Liver (tissue), 9 donors: ENCODE data around the gene PGA3. TPM values are rescaled to one million over a fixed set of nuclear protein-coding genes. Genes with fewer than 3 reads are reported as not detected.

Experiments
- DNase-seq: peaks from one replicate; pipeline ENCODE4 v3.0.0-alpha.2; 2017; ENCODE audit warnings: low spot score
- H3K27ac ChIP-seq, 2 donors: one replicate each; pipeline ENCODE4 v1.7.0; 2013; ENCODE audit warnings: inconsistent platforms in 2 of 2, low read length in 2 of 2, control low read depth in 1 of 2, low read depth in 1 of 2, mild to moderate bottlenecking in 1 of 2
- H3K27me3 ChIP-seq, 4 donors: one replicate each; pipeline versions ENCODE4 v1.6.1 to v1.7.0; 2013; ENCODE audit warnings: low read length in 3 of 4, inconsistent platforms in 1 of 4, mild to moderate bottlenecking in 1 of 4, moderate library complexity in 1 of 4; ENCODE audit not compliant: control insufficient read depth in 4 of 4, insufficient read depth in 4 of 4
- H3K36me3 ChIP-seq, 4 donors: one replicate each; pipeline versions ENCODE4 v1.6.1 to v1.7.0; 2013; ENCODE audit warnings: low read length in 3 of 4, mild to moderate bottlenecking in 3 of 4, low read depth in 1 of 4, moderate library complexity in 1 of 4; ENCODE audit not compliant: control insufficient read depth in 4 of 4, insufficient read depth in 3 of 4
- H3K4me1 ChIP-seq, 4 donors: one replicate each; pipeline versions ENCODE4 v1.6.1 to v1.7.0; 2013; ENCODE audit warnings: low read length in 3 of 4, mild to moderate bottlenecking in 3 of 4, moderate library complexity in 1 of 4; ENCODE audit not compliant: control insufficient read depth in 4 of 4, insufficient read depth in 4 of 4
- H3K4me3 ChIP-seq, 3 donors: one replicate each; pipeline versions ENCODE4 v1.6.1 to v1.7.0; 2013; ENCODE audit warnings: low read length in 3 of 3, control low read depth in 1 of 3, low read depth in 1 of 3, mild to moderate bottlenecking in 1 of 3
- H3K9ac ChIP-seq, 2 donors: one replicate each; pipeline ENCODE4 v1.7.0; 2013; ENCODE audit warnings: low read length in 2 of 2, mild to moderate bottlenecking in 2 of 2, moderate library complexity in 2 of 2, control low read depth in 1 of 2, low read depth in 1 of 2
- H3K9me3 ChIP-seq, 4 donors: one replicate each; pipeline versions ENCODE4 v1.6.1 to v1.7.0; 2013; ENCODE audit warnings: low read length in 3 of 4; ENCODE audit not compliant: control insufficient read depth in 4 of 4
- EGR1 ChIP-seq, 2 donors: IDR thresholded peaks; 2 replicates each; pipeline ENCODE4 v1.6.1; 2016 to 2018; ENCODE audit warnings: antibody characterized with exemption in 2 of 2, low read depth in 2 of 2
- FOXA1 ChIP-seq: IDR thresholded peaks from 2 replicates; pipeline ENCODE4 v1.6.1; 2016; ENCODE audit warnings: antibody characterized with exemption
- FOXA2 ChIP-seq: IDR thresholded peaks from 2 replicates; pipeline ENCODE4 v1.6.1; 2016; ENCODE audit warnings: antibody characterized with exemption
- GABPA ChIP-seq, 2 donors: IDR thresholded peaks in 1 of 2; conservative IDR thresholded peaks in 1 of 2; 2 replicates each; pipeline ENCODE4 v1.6.1; 2016; ENCODE audit warnings: antibody characterized with exemption in 2 of 2, mild to moderate bottlenecking in 1 of 2, moderate library complexity in 1 of 2
- HNF4A ChIP-seq, 2 donors: conservative IDR thresholded peaks; 2 replicates each; pipeline ENCODE4 v1.6.1; 2016; ENCODE audit warnings: antibody characterized with exemption in 2 of 2, mild to moderate bottlenecking in 2 of 2
- HNF4G ChIP-seq: IDR thresholded peaks from 2 replicates; pipeline ENCODE4 v1.6.1; 2016; ENCODE audit warnings: antibody characterized with exemption
- MAX ChIP-seq: IDR thresholded peaks from 2 replicates; pipeline ENCODE4 v1.6.1; 2016; ENCODE audit warnings: antibody characterized with exemption
- NR2F2 ChIP-seq: IDR thresholded peaks from 2 replicates; pipeline ENCODE4 v1.6.1; 2016; ENCODE audit warnings: antibody characterized with exemption
- RAD21 ChIP-seq, 2 donors: IDR thresholded peaks; 2 replicates each; pipeline ENCODE4 v1.6.1; 2016; ENCODE audit warnings: antibody characterized with exemption in 2 of 2, mild to moderate bottlenecking in 2 of 2
- REST ChIP-seq: IDR thresholded peaks from 2 replicates; pipeline ENCODE4 v1.6.1; 2016; ENCODE audit warnings: antibody characterized with exemption, mild to moderate bottlenecking
- RXRA ChIP-seq, 2 donors: IDR thresholded peaks; 2 replicates each; pipeline ENCODE4 v1.6.1; 2017 to 2018; ENCODE audit warnings: antibody characterized with exemption in 2 of 2, mild to moderate bottlenecking in 1 of 2
- SP1 ChIP-seq: IDR thresholded peaks from 2 replicates; pipeline ENCODE4 v1.6.1; 2018; ENCODE audit warnings: antibody characterized with exemption, mild to moderate bottlenecking
- TAF1 ChIP-seq: conservative IDR thresholded peaks from 2 replicates; pipeline ENCODE4 v1.6.1; 2016; ENCODE audit warnings: antibody characterized with exemption, mild to moderate bottlenecking
- YY1 ChIP-seq: IDR thresholded peaks from 2 replicates; pipeline ENCODE4 v1.6.1; 2016; ENCODE audit warnings: antibody characterized with exemption, mild to moderate bottlenecking
- WGBS: extraction: QIAGEN DNeasy Blood & Tissue Kit; methylation state at CpG from one replicate; pipeline ENCODE4 v1.1.7; 2013; 5-methylcytosine and 5-hydroxymethylcytosine counted together
- polyA plus RNA-seq, 2 donors: library from polyadenylated mRNA; stranded (reverse) in 1 of 2; unstranded in 1 of 2; fragments of 200-250 nt in 1 of 2; fragments of >200 nt in 1 of 2; fragmentation: Nextera tagmentation in 1 of 2; extraction: Ambion mirVana in 1 of 2; gene quantifications; one replicate each; pipeline versions ENCODE4 v1.2.1 to v1.2.3, GENCODE V29; 2013 to 2015
- total RNA-seq, 2 donors: library from RNA; depleted of rRNA; stranded (reverse); fragments of >200 nt; gene quantifications; one replicate each; pipeline ENCODE4 v1.2.3, GENCODE V29; 2014
- TF ChIP-seq, protein P1 (sequence below): IDR thresholded peaks from 2 replicates; pipeline ENCODE4 v1.6.1; 2016; ENCODE audit warnings: antibody characterized with exemption
- TF ChIP-seq, protein P2 (sequence below): fragments of 150-350 bp; IDR thresholded peaks from 2 replicates; pipeline ENCODE4 v1.5.1; 2017; ENCODE audit warnings: improper control_type of control experiment, low read depth, low read length; ENCODE audit not compliant: missing input control
- donor health status: healthy.
- donor health status: healthy.
- donor health status: healthy.
- donor health status: healthy.
- donor health status: healthy.

The PGA3 gene
- total and polyA plus RNA-seq, 4 donors, result 0.25 to 0.56 (median 0.54) TPM; not detected in 1

DNA sequence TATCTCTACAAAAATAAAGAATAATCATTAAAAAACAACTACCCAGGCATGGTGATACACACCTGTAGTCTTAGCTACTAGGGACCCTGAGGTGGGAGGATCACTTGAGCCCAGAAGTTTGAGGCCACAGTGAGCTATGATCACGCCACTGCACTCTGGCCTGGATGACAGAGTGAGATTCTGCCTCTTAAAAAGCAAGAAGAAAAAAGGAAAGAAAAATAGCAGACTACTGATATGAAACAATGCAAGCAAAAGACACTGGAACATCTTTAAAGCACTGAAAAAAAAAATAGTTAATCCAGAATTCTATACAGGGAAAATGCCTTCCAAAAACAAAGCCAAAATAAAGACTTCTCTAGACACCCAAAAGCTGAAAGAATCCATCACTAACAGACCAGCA, 48.0 kb upstream of the PGA3 start (continued):
- TF ChIP-seq REST, result no peak

GRCh38 chr11:61155741-61156140, 47.6 kb upstream of the PGA3 start:
- DNase-seq, result no peak
- H3K36me3 ChIP-seq, result peaks cover 0 to 8% (median 0%) of the 10 kb centered on the region in 4 donors
- peaks cover 0 to 6% (median 0%) of the 10 kb centered on the region in 4 donors for H3K9me3 ChIP-seq
- TF ChIP-seq TAF1, result no peak
- no peak for TF ChIP-seq HNF4G
- TF ChIP-seq SP1, result no peak
- no peak for TF ChIP-seq FOXA1
- no peak for TF ChIP-seq REST
- no peak for TF ChIP-seq RAD21 (IDR thresholded peaks at IDR 0.05)
- no peak for TF ChIP-seq YY1
- TF ChIP-seq, protein P1, sequence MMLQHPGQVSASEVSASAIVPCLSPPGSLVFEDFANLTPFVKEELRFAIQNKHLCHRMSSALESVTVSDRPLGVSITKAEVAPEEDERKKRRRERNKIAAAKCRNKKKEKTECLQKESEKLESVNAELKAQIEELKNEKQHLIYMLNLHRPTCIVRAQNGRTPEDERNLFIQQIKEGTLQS, result no peak
- no peak overlapping the region for H3K9ac ChIP-seq
- H3K27me3 ChIP-seq, result no peaks in the 10 kb centered on the region
- H3K4me1 ChIP-seq, result peaks cover 6 to 9% (median 7%) of the 10 kb centered on the region in 4 donors
- WGBS, result 86% methylated on average over 5 of the region's 5 CpGs
- no peak overlapping the region for H3K4me3 ChIP-seq
- H3K27ac ChIP-seq, result no peak overlapping the region

DNA sequence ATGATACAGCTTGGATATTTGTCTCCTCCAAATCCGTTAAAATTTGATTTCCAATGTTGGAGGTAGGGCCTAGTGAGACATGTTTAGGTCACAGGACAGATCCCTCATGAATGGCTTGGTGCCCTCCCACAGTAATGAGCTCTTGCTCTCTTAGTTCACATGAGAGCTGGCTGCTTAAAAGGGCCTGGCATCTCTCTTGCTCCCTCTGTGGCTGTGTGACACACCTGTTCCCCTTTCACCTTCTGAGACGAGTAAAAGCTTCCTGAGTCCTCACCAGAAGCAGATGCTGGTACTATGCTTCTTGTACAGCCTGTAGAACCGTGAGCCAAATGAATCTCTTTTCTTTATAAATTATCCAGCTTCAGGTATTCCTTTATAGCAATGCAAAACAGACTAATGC, 45.6 kb upstream of the PGA3 start:
- no peaks in the 10 kb centered on the region for H3K27me3 ChIP-seq
- 81% methylated on average over 3 of the region's 3 CpGs for WGBS
- H3K36me3 ChIP-seq, result peaks cover 0 to 8% (median 0%) of the 10 kb centered on the region in 4 donors
- no peak overlapping the region for H3K9ac ChIP-seq
- H3K9me3 ChIP-seq, result peaks cover 0 to 6% (median 0%) of the 10 kb centered on the region in 4 donors
- H3K27ac ChIP-seq, result no peak overlapping the region
- H3K4me1 ChIP-seq, result peaks cover 0 to 18% (median 15%) of the 10 kb centered on the region in 4 donors
- no peak overlapping the region for H3K4me3 ChIP-seq
- DNase-seq, result no peak
- TF ChIP-seq GABPA (IDR thresholded peaks at IDR 0.05 in 1 of 2, conservative IDR thresholded peaks at IDR 0.05 in 1 of 2), result no peak
- TF ChIP-seq EGR1 (IDR thresholded peaks at IDR 0.05; ENCODE audit: low read depth in 2 of 2), result no peak
- TF ChIP-seq RXRA (IDR thresholded peaks at IDR 0.05), result no peak
- no peak for TF ChIP-seq MAX
- TF ChIP-seq HNF4G, result no peak
- TF ChIP-seq HNF4A (conservative IDR thresholded peaks at IDR 0.05), result no peak
- TF ChIP-seq FOXA2, result no peak
- TF ChIP-seq, protein P1, result no peak
- no peak for TF ChIP-seq NR2F2
- no peak for TF ChIP-seq FOXA1
- no peak for TF ChIP-seq REST
- TF ChIP-seq TAF1, result no peak
- TF ChIP-seq YY1, result no peak
- TF ChIP-seq, protein P2, sequence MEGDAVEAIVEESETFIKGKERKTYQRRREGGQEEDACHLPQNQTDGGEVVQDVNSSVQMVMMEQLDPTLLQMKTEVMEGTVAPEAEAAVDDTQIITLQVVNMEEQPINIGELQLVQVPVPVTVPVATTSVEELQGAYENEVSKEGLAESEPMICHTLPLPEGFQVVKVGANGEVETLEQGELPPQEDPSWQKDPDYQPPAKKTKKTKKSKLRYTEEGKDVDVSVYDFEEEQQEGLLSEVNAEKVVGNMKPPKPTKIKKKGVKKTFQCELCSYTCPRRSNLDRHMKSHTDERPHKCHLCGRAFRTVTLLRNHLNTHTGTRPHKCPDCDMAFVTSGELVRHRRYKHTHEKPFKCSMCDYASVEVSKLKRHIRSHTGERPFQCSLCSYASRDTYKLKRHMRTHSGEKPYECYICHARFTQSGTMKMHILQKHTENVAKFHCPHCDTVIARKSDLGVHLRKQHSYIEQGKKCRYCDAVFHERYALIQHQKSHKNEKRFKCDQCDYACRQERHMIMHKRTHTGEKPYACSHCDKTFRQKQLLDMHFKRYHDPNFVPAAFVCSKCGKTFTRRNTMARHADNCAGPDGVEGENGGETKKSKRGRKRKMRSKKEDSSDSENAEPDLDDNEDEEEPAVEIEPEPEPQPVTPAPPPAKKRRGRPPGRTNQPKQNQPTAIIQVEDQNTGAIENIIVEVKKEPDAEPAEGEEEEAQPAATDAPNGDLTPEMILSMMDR, result no peak
- no peak for TF ChIP-seq SP1
